Activated CD8-positive, alpha-beta T cell treated with anti-CD3 and anti-CD28 coated beads for 36 hours (primary cell): ENCODE results near the gene TMEM53. TPM values are rescaled to one million over a fixed set of nuclear protein-coding genes. Genes with fewer than 3 reads are reported as not detected.

Experiments
- ATAC-seq: fragments of 200-7000 bp; cut with Tn5 transposase; one replicate; pipeline ENCODE4 v1.10.0; 2021; ENCODE audit warnings: mild to moderate bottlenecking, moderate library complexity
- CTCF ChIA-PET: fragments of 350-600 bp; sonication (Branson Sonifier 250); formaldehyde crosslinking; loops from one replicate; lab custom pipeline; 2021; ENCODE audit warnings: antibody characterized with exemption; lab: Charles Lee
- POLR2A ChIA-PET: fragments of 350-600 bp; sonication (Branson Sonifier 250); formaldehyde crosslinking; loops from one replicate; lab custom pipeline; 2021; ENCODE audit warnings: antibody characterized with exemption; lab: Charles Lee
- DNase-seq: peaks from one replicate; pipeline ENCODE4 v3.0.0-alpha.2; 2020
- H3K27ac Mint-ChIP-seq: one replicate; pipeline ENCODE4 v1.8.0; 2021; ENCODE audit warnings: mild to moderate bottlenecking, mixed read lengths
- H3K27me3 Mint-ChIP-seq: one replicate; pipeline ENCODE4 v1.8.0; 2021; ENCODE audit warnings: mixed read lengths
- H3K36me3 Mint-ChIP-seq: one replicate; pipeline ENCODE4 v1.8.0; 2021; ENCODE audit warnings: low read depth, mixed read lengths
- H3K4me1 Mint-ChIP-seq: one replicate; pipeline ENCODE4 v1.8.0; 2021; ENCODE audit warnings: low read depth, mixed read lengths
- H3K4me3 Mint-ChIP-seq: one replicate; pipeline ENCODE4 v1.8.0; 2021; ENCODE audit warnings: mild to moderate bottlenecking, moderate library complexity, mixed read lengths
- H3K9me3 Mint-ChIP-seq: one replicate; pipeline ENCODE4 v1.8.0; 2021; ENCODE audit warnings: mixed read lengths
- intact Hi-C: fragments of 100-400 bp; cut with micrococcal nuclease; formaldehyde crosslinking; loops from one replicate; pipeline ENCODE4 v1.10.0; 2022
- total RNA-seq, 2 experiments: library from RNA; stranded (reverse); gene quantifications; one replicate each; pipeline ENCODE4 v1.2.3, GENCODE V29; 2021
- TF ChIP-seq, protein P1 (sequence below): fragments of 200-600 bp; IDR thresholded peaks from one replicate; pipeline ENCODE4 v1.8.0; 2022; ENCODE audit warnings: antibody characterized with exemption, mild to moderate bottlenecking

Gene TMEM53
- total RNA-seq, 2 experiments from 2014 or later, result 2.3 to 3.5 TPM

DNA sequence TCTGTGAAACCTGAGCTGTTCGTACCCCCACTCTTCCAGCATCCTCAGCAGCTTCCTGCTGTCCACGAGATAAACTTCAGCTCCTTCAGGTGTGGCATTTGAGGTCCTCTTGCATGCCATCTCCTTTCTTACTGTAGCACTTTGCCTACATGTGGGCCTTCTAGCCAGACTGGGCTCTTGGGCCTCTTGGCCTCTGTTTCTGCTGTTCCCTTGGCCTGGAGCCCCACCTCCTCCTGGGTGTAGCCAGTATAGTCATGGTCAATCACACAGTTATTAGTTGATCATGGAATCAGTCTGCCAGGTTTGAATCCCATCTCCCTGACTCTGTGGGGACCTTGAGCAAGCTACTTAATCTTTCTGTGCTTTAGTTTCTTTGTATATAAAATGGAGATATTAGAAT lies 26.4 kb downstream of the TMEM53 start:
- TF ChIP-seq, protein P1, sequence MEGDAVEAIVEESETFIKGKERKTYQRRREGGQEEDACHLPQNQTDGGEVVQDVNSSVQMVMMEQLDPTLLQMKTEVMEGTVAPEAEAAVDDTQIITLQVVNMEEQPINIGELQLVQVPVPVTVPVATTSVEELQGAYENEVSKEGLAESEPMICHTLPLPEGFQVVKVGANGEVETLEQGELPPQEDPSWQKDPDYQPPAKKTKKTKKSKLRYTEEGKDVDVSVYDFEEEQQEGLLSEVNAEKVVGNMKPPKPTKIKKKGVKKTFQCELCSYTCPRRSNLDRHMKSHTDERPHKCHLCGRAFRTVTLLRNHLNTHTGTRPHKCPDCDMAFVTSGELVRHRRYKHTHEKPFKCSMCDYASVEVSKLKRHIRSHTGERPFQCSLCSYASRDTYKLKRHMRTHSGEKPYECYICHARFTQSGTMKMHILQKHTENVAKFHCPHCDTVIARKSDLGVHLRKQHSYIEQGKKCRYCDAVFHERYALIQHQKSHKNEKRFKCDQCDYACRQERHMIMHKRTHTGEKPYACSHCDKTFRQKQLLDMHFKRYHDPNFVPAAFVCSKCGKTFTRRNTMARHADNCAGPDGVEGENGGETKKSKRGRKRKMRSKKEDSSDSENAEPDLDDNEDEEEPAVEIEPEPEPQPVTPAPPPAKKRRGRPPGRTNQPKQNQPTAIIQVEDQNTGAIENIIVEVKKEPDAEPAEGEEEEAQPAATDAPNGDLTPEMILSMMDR, result no peak
- no peak overlapping the region for H3K27ac Mint-ChIP-seq
- ChIA-PET POLR2A (interaction anchor here (1.0 to 3.5 kb wide), 3 partner anchors 10 to 25 kb away, joined by 3 to 17 read pairs (median 16); no protein-coding TSS in a partner anchor), CTCF (interaction anchor here (0.8 to 2.4 kb wide), 4 partner anchors 17 to 270 kb away, joined by 3 to 12 read pairs (median 7); no protein-coding TSS in a partner anchor)
- no peak overlapping the region for H3K4me3 Mint-ChIP-seq
- no peaks in the 10 kb centered on the region for H3K9me3 Mint-ChIP-seq
- intact Hi-C loops, result no loop called here
- no peaks in the 10 kb centered on the region for H3K27me3 Mint-ChIP-seq
- ATAC-seq (no peak), DNase-seq (no peak)
- H3K36me3 Mint-ChIP-seq, result peaks cover 23% of the 10 kb centered on the region
- no peaks in the 10 kb centered on the region for H3K4me1 Mint-ChIP-seq

DNA sequence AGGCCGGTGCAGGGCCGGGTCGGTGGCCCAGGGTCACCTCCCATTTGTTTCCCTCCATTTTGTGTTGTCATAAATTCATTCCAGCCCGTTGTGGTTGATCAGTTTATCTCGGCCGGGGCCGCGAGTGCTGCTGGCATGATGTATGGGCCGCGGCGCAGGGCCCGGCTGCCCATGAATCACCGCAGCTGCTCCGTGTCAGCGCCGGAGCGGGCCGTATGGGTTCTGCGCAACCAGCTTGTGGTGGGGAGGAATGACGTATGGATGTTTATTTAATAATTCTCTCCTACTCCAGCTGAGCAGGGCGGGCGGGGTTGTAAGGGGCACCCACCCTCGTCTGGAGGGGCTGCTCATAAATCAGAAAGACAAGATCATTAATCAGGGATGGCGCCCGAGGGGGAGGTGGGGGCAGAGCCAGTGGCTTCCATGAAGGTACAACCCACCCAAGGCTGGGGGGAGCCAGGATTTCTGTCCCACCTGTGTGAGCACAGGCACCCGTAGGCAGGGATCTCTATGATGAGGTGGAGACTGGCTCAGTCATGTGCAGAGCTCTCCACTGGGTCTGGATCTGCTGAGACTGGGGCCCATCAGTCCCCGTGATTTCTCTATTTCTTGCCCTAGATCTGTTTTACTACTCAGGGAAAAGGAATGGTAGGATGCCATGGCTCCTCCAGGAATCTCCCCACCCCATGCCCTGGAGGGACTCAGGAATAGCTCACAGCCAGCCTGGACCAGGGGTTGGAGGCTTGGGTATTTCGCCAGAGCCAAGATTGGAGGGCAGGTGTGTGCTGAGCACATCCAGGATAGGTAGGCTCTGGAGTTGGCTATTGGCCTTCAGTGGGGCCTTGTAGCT lies 27.8 kb downstream of the TMEM53 start:
- H3K36me3 Mint-ChIP-seq, result peaks cover 29% of the 10 kb centered on the region
- CTCF ChIA-PET, result interaction anchor here (0.6 to 2.4 kb wide), 4 partner anchors 37 to 341 kb away, joined by 3 to 12 read pairs (median 6); no protein-coding TSS in a partner anchor

DNA sequence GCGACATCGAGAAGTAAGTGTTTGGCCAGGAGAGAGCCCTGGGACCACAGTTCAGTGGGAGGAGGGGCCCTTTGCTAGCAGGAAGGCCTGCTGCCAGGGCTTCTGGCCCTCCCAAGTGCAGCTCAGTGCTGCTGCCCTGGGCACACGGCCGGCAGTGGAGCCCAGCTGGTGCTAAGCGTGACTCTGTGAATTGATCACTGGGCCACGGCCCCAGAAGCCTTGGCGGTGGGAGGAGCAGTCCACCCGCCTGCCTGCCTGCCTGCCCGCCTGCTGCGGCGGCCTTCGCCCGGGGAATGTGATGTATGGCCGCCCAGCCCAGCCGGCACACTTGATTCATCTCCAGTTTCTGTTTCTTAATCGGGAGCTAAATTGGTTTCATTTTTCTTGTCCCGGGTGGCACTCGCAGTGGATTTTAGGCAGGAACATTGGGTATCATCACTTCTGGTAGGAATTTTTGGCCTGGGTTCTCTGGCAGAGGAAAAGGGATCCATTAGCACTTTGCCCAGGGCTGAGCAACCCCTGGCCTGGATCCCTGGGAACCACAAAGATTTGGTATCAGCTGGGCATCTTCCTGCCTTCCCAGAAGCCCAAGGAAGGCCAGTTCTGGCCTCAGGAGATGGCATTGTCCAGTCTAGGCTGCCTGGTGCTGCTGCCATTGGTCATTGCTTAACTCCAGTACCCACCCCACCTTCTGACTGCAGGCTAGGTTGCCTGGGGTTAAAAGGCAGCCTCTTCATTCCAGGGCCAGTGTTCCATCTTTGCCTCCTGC lies 28.6 kb downstream of the TMEM53 start:
- CTCF ChIA-PET, result interaction anchor here (2.4 kb wide), 1 partner anchor 36 kb away, joined by 12 read pairs; no protein-coding TSS in a partner anchor
- DNase-seq (no peak), ATAC-seq (no peak)
- intact Hi-C loops, result no loop called here
- Mint-ChIP-seq H3K4me1 (no peaks in the 10 kb centered on the region), H3K27ac (no peak overlapping the region), H3K36me3 (peaks cover 32% of the 10 kb centered on the region), H3K9me3 (no peaks in the 10 kb centered on the region), H3K4me3 (no peak overlapping the region), H3K27me3 (no peaks in the 10 kb centered on the region)
- POLR2A ChIA-PET, result interaction anchor here (0.9 to 3.5 kb wide), 3 partner anchors 13 to 86 kb away, joined by 3 to 16 read pairs (median 5); no protein-coding TSS in a partner anchor
- TF ChIP-seq, protein P1, result no peak

More for the DNA sequence above, 27.8 kb downstream of the TMEM53 start:
- intact Hi-C loops, result no loop called here
- DNase-seq (no peak), ATAC-seq (no peak)
- Mint-ChIP-seq H3K9me3 (no peaks in the 10 kb centered on the region), H3K4me1 (no peaks in the 10 kb centered on the region), H3K27ac (no peak overlapping the region), H3K4me3 (no peak overlapping the region), H3K27me3 (no peaks in the 10 kb centered on the region)
- TF ChIP-seq, protein P1, result no peak
- POLR2A ChIA-PET, result interaction anchor here (0.7 to 3.5 kb wide), 6 partner anchors 9 to 85 kb away, joined by 3 to 17 read pairs (median 4); no protein-coding TSS in a partner anchor

DNA sequence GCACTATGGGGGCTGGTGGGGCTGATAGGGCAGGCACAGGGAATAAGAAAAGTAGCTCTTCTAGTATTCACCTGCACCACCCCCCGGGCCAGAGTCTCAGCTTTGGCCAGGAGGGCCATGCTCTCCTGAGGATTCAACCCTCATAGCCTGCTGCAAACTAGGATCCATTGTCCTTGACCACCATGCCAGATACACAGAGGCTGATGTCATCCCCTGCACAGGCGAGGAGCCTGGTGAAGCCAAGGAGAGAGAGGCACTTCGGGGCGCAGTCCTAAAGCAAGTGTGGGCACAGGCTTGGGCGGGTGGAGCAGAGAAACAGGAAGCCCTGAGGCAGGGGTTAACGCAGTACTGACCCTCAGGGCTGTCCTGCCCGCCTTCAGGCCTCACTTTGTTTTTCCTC lies 29.5 kb downstream of the TMEM53 start:
- Mint-ChIP-seq H3K27me3 (no peaks in the 10 kb centered on the region), H3K9me3 (no peaks in the 10 kb centered on the region), H3K36me3 (peaks cover 29% of the 10 kb centered on the region), H3K4me1 (no peaks in the 10 kb centered on the region), H3K4me3 (no peak overlapping the region), H3K27ac (no peak overlapping the region)
- TF ChIP-seq, protein P1, result no peak
- ChIA-PET CTCF (no interaction called here), POLR2A (interaction anchor here (6.4 kb wide), 1 partner anchor 14 kb away, joined by 71 read pairs; no protein-coding TSS in a partner anchor)
- intact Hi-C loops, result no loop called here
- no peak for ATAC-seq
- DNase-seq, result no peak
